HL-60/S4 (cell line): ENCODE data around the gene ASIC2.

Experiments used
- in situ Hi-C: fragments of 300-500 bp; cut with MboI; formaldehyde crosslinking; loops from 2 replicates; pipeline ENCODE4 v1.14.3; 2022; ENCODE audit warnings: low sequenced_read_pairs

ASIC2 gene

DNA sequence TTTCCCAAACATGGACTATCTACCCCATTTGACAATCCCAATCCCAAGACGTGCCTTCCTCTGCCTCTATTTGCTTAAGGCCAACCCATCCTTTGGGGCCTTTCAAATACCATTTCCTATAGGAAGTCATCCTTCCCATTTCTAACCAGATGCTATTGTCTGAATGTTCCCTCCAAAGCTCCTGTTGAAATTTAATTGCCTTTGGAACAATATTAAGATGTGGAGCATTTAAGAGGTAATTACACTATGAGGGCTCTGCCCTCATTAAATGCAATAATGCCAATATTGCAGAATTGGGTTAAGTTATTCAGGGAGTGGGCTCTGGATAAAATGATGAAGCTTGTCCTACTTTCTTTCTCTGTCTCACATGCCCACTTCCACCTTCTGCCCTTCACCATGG, 125.4 kb downstream of the ASIC2 start:
- in situ Hi-C loops, result loop anchor here (25.0 kb wide), 1 partner anchor 95 kb away; no protein-coding TSS in a partner anchor

DNA sequence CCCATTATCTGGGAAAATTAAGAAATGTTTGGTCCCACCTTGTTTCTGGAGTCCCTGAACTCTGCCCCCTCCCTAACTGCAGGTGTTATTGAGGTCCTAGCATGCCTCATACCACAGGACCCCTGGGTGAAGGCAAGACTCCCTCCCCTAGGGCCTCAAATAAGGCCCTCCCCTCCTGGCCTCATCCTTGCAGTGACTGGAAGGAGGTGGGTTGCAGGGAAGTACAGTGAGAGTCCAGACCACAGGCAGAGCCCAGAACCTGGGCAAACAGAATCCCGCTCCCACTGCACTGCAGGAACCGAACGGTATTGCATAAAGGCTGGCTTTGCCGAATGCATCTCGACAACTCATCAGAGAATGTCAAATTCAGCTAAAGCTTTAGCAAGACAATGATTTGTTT, 126.6 kb downstream of the ASIC2 start:
- in situ Hi-C loops, result loop anchor here (25.0 kb wide), 1 partner anchor 96 kb away; no protein-coding TSS in a partner anchor

GRCh38 chr17:33164169-33164881, 128.8 kb downstream of the ASIC2 start:
- in situ Hi-C loops, result loop anchor here (25.0 kb wide), 1 partner anchor 98 kb away; no protein-coding TSS in a partner anchor

GRCh38 chr17:33163533-33164168, 129.4 kb downstream of the ASIC2 start:
- in situ Hi-C loops, result loop anchor here (25.0 kb wide), 1 partner anchor 99 kb away; no protein-coding TSS in a partner anchor

DNA sequence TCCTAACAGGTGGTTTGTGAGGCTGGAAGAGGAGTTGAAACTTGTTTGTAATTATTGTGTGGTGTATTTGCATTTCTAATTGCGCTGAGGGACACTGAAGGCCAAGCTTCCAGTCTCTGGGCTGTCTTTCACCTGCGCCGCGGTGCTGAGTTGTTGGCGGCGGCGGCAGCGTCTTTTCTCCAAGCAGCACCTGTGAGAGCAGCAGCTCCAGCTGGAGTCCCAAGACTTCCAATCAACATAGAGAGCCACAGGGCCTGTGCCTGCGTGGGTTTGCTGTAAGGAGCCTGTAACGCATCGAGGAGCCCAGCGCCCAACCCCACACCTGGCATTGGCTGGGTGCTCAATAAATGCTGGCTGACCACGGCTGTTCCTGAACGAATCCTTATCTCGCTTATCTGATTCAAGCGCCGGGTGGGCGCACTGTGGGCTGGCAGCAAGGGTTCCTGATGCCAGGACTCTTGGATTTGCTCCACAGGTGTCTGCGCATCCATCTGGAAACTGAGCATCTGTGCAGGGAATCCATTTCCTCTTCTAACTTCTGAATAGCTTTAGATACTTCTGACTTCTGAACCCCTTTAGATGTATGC, 138.1 kb downstream of the ASIC2 start:
- in situ Hi-C loops, result loop anchor here (25.0 kb wide), 1 partner anchor 107 kb away; no protein-coding TSS in a partner anchor

DNA sequence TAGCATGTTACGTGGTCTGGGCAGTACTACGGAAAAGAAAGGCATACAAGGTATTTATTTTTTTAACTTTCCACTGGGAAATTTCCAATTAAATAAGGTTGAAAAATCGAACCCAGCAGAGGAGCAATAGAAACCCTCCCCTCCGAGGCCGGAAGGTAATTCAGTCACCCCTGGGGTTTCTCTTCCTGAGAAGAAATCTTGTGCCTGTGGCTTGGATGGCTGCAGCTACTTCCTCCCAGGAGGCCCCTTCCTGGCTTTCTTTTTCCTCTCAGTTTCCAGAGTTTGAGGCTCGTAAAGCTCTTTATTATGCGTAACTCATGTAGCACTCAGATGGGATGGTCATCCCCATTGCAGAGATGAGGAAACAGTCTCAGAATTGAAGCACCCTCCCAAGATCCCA, 140.3 kb downstream of the ASIC2 start:
- in situ Hi-C loops, result loop anchor here (25.0 kb wide), 1 partner anchor 110 kb away; no protein-coding TSS in a partner anchor

DNA sequence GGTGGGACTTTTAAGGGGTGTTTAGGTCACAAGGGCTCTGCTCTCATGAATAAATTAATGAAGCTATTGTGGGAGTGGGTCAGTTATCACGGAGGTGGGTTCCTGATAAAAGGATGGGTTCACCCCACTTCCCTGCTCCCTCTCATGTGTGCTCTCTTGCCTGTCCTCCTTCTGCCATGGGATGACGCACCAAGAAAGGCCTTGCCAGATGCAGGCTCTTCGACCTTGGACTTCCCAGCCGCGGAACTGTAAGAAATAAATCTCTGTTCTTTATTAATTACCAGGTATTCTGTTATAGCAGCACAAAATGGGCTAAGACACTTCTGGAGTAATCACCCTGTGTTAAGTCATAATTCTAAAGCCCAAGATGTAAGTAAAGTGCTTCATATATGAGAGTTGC, 141.5 kb downstream of the ASIC2 start:
- in situ Hi-C loops, result loop anchor here (25.0 kb wide), 1 partner anchor 111 kb away; no protein-coding TSS in a partner anchor

DNA sequence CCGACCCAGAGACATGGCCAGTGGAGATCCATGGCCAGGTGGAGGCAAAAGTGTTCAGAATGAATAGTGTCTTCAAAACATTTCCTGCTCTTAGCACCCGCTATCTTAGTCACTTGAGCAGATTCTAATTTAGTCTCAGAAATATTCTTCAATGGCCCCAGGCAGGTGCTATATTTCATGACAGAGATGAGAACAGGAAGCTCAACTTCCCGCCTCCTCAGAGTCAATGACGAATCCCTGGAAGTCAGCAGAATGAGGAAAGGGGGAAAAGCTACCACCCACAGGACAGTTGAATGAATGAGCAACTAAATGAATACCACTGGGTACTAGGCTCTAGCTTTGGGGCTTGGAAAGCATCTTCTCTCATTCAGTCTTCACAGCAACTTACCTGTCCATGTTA, 147.2 kb downstream of the ASIC2 start:
- in situ Hi-C loops, result no loop called here

DNA sequence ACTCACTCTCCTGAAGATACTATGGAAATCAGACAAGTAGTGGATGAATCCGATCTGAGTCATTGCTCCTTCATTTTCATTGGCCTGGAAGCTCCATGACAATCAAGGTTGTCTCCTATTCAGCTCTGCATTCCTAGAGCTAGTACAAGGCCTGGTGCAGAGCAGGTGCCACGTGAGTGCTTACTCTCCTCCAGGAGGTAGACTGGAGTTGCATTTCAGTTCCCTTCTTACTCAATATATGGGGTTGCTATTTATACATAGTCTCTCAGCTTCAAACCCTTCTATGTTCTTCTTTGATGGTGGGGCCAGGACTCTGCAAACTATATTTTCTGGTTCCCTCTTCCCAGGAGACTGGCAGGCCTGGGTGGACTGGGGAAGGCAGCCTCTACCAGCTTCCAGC, 148.3 kb downstream of the ASIC2 start:
- in situ Hi-C loops, result no loop called here

DNA sequence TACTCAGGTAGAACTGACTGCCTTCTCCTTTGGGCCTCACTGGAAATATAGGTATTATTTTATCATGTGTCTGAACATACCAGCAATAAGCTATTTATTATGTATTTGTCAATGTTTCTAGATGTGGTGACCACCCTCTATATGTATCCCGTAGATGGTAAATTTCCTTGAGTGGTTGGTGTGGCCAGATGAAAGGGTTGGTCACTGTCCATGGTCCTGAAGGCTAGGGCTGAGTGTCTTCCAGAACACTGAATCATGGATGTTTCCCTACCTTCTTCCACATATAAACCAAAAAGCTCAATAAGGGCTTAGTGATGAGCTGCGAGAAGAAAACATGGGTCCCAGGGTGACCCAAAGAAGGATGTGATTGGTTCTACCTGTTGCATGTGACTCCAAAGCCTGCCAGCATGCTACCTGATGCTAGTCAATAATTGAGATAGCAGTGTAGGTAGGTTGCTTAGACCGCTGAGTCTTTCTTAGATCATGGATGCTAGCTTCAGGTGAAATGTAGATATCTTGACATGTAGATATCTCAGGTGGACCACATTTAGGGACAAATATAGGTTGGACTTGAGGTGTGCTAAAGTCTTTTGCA, 150.3 kb downstream of the ASIC2 start:
- in situ Hi-C loops, result no loop called here

- in situ Hi-C loops, result no loop called here
These were observed 152.5 kb downstream of the ASIC2 start for GRCh38 chr17:33140413-33141099.

GRCh38 chr17:33138627-33139026, 154.5 kb downstream of the ASIC2 start:
- in situ Hi-C loops, result no loop called here

DNA sequence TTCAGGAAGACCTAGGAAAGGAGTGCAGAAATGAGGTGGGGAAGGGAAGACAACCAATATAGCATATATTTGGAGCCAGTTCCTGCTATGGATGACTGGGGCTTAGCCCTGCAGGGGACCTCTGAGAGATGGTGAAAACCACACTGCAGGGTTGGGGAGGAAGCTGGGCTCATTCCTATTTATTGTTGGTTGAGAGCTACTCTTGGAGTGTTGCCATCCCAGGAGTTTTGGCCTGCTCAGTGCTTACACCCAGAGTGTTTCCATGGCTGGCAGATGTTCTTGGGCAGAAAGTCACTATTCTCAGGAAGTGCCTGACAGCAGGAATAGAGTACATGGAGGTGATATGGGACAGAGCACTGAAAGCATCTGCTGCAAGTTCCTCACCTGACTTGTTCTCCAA, 155.7 kb downstream of the ASIC2 start:
- in situ Hi-C loops, result no loop called here

DNA sequence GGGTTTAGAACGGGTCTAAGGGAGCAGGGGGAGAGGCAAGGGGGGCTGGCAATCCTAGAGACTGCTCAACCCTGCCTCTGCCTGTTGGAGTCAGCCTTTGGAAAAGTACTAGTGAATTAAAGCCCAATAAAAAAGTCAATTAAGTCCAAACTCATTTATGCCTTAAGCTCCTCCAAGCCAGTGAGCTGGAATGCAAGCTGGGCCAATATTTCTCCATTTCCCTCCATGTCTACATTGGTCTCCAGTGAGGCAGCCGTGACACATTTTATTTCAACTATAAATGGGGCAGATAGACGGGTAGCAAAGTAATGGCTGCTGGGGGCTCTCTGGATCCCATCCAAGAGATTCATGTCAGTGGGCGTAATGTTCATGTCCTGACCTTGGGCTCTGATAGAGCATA, 157.4 kb downstream of the ASIC2 start:
- in situ Hi-C loops, result no loop called here

GRCh38 chr17:33131620-33132019, 161.5 kb downstream of the ASIC2 start:
- in situ Hi-C loops, result no loop called here

DNA sequence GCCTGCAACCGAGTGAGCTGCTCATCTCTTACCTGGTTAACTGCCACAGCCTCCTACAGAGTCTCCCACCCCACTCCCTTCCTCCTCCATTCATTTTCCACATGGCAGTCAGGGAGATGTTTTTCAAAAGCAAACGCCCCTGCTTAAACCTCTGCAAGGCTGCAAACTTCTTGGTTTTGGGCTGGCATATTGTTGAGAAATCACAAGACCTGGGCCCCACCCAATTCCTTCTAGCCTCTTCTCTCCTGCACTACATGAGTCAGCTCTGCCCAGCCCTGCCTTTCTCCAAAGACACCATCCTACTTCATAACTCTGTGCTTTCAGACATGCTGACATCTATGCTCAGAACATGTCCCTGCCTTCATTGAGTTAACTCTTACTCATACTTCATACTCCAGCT, 165.4 kb downstream of the ASIC2 start:
- in situ Hi-C loops, result no loop called here

GRCh38 chr17:33126086-33126485, 167.0 kb downstream of the ASIC2 start:
- in situ Hi-C loops, result no loop called here

DNA sequence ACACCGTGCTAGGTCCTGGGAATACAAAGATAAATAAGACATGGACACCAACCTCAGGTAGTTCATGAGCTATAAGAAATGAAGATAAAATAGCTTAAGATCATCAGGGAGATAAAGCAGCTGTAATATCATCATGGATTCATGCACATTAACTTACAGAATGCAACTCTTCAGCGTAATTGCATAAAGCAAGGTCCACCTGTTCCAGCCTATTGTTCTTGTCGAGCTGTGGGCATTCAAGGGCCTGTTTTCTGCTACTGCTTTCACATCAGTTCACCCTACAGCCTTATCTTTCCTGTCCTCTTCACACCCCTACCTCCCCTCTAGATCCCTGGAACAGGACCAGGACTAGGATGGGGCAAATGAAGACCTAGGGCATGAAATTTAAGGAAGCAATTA, 167.5 kb downstream of the ASIC2 start:
- in situ Hi-C loops, result no loop called here

- in situ Hi-C loops, result no loop called here
These were observed 168.1 kb downstream of the ASIC2 start for GRCh38 chr17:33124871-33125551.

DNA sequence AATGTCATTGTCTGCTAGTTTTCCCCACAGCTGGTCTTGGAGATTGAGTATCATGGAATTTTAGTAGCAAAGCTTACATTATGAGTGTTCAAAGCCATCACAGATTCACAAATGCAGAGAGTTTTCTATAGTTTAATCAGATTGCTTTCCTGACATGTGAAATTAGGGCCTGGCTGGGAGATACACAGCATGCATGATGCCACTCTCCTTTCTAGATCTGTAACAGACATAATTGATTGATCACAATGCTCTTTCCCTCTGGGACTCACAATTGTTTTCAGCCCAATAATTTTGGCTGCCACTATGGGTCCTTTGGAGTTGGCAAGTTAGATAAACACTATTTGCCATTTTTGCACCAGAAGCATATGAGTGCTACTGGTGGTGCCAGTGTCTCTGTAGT, 168.9 kb downstream of the ASIC2 start:
- in situ Hi-C loops, result no loop called here
